GM06990 (cell line): Measurements from ENCODE around the gene PCA3.

Experiments
- DNase-seq: peaks from one replicate; pipeline ENCODE4 v3.0.0-alpha.2; 2011; ENCODE audit not compliant: insufficient read length; ENCODE audit errors: extremely low read depth
- H3K27me3 ChIP-seq: replicated peaks from 2 replicates; pipeline ENCODE4 v1.6.0; 2011; ENCODE audit warnings: low read length; ENCODE audit not compliant: control insufficient read depth, insufficient read depth
- H3K36me3 ChIP-seq: 2 replicates; pipeline ENCODE4 v1.5.1; 2011; ENCODE audit warnings: low read length; ENCODE audit not compliant: control insufficient read depth, insufficient read depth
- H3K4me3 ChIP-seq: replicated peaks from 2 replicates; pipeline ENCODE4 v1.5.1; 2011; ENCODE audit warnings: low read depth, mild to moderate bottlenecking, control low read depth, low read length
- CTCF ChIP-seq: IDR thresholded peaks from 2 replicates; pipeline ENCODE4 v1.5.1; 2011; ENCODE audit warnings: low read length, control low read depth, mild to moderate bottlenecking, inconsistent platforms; ENCODE audit not compliant: insufficient read depth, poor library complexity, severe bottlenecking

The PCA3 gene

DNA sequence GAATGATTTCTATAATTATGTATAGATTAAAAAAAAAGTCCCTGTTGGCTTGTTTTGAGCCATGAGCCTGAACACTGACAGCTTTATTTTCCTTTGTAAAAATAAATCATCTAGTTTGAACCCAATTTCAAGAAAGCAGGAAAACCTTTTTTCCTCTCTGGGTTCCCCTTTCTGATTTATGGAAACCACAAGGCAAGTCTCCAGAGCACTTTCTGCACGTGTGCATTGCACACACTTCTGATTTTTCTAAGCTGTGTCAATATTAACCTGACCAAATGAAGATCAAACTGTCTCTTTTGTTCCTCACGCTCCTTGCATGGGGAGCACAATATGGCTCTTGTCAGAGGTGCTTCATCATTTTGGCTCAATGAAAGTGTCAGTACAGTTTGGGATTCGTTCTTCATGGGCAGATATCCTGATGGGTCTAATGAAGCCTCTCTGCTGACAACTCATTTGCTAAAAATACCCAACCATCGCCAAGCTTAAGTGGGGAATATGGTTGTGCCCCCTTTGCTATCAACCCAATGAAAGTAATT, 39.2 kb upstream of the PCA3 start:
- H3K4me3 ChIP-seq = no peak overlapping the region
- no peak for DNase-seq
- no peak for TF ChIP-seq CTCF
- no peaks in the 10 kb centered on the region for H3K36me3 ChIP-seq
- H3K27me3 ChIP-seq = no peaks in the 10 kb centered on the region

- no peak overlapping the region for H3K4me3 ChIP-seq
- no peak for TF ChIP-seq CTCF
- DNase-seq = no peak
- no peaks in the 10 kb centered on the region for H3K27me3 ChIP-seq
- no peaks in the 10 kb centered on the region for H3K36me3 ChIP-seq
Measured at GRCh38 chr9:76725885-76726284, 38.4 kb upstream of the PCA3 start.

- no peak for TF ChIP-seq CTCF
- no peak for DNase-seq
- Histone ChIP-seq H3K36me3 (no peaks in the 10 kb centered on the region), H3K4me3 (no peak overlapping the region), H3K27me3 (no peaks in the 10 kb centered on the region)
Measured at GRCh38 chr9:76729116-76729515, 35.1 kb upstream of the PCA3 start.

GRCh38 chr9:76729980-76730737, 34.1 kb upstream of the PCA3 start:
- H3K4me3 ChIP-seq = no peak overlapping the region
- no peaks in the 10 kb centered on the region for H3K36me3 ChIP-seq
- DNase-seq = no peak
- no peaks in the 10 kb centered on the region for H3K27me3 ChIP-seq
- TF ChIP-seq CTCF = no peak

DNA sequence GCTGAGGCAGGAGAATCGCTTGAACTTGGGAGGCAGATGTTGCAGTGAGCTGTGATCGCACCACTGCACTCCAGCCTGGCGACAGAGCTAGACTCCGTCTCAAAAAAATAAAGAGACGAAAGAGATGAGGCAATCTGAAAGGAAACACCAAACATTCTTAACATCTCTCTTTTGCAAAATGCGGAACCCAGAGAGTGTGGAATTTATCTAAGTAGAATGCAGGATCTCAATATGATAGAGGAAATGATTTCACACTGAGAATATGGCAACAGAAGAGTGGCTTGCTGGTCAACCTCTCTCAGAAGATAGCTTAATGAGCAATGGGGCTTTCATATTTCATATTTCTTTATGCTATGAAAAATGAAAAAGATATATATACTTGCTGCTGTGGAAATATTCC, 33.4 kb upstream of the PCA3 start:
- TF ChIP-seq CTCF = no peak
- H3K36me3 ChIP-seq = no peaks in the 10 kb centered on the region
- no peak for DNase-seq
- no peak overlapping the region for H3K4me3 ChIP-seq
- H3K27me3 ChIP-seq = no peaks in the 10 kb centered on the region
